HFF-Myc (cell line): Measurements from ENCODE around the gene ASCL5.

ENCODE experiments used
- DNase-seq: peaks from one replicate; pipeline ENCODE4 v3.0.0-alpha.2; 2011; ENCODE audit warnings: low read depth; ENCODE audit errors: extremely low read depth
- H3K4me3 ChIP-seq: replicated peaks from 2 replicates; pipeline ENCODE4 v1.5.1; 2011; ENCODE audit warnings: low read depth, mild to moderate bottlenecking, control low read depth, low read length
- TF ChIP-seq, protein P1 (sequence below): IDR thresholded peaks from 2 replicates; pipeline ENCODE4 v1.5.1; 2012; ENCODE audit warnings: mild to moderate bottlenecking, low read depth, low read length, control low read depth; ENCODE audit errors: missing control alignments

ASCL5 gene, protein sequence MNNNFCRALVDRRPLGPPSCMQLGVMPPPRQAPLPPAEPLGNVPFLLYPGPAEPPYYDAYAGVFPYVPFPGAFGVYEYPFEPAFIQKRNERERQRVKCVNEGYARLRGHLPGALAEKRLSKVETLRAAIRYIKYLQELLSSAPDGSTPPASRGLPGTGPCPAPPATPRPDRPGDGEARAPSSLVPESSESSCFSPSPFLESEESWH

DNA sequence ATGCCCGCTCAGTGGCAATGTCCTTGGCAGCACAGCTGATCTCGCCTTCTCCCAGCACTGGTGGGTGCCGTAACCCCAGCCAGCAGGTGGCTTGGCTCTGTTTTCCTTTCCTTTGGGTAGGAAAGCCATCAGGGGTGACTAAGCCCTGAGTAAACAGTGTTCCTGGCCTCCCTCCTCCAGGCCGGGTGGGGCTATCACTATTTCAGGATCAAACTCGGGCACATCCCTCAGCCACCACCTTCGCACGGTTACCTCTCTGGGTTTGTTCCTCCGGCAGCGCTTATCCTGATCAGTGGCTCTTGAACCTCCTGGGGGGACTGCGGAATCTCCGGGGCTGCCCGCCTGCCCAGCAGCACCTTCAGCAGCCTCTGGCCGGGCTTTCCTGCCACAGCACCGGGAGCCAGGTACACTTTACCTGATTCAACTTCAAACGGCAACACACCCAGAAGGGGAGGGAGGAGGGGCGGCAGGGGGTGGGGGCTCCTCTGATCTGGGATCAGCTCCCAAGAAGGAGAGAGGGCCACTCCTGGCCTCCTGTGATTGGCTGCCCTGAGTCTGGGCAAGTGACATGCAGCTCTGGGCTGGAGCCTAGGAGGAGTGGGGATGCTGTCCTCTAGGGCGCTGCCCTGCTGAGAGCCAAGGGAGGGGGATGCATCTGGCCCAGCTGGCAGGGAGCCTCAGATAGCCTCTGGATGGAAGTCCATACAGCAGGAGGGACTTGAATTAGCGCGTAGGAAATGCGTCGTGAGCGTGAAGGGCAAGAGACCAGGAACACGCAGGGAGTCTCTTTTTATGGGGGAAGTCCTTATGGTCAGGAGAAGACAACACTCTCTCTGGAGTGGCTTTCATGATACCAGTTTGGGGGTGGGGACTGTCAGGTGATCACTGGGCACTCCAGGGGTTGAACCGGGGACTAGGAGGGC lies at the start of gene ASCL5:
Gene ASCL5 (minus strand): TSS at position 353 of the 923 bp plus-strand sequence. CDS start 11,812 bp downstream, outside the sequence.
- DNase-seq: no peak

DNA sequence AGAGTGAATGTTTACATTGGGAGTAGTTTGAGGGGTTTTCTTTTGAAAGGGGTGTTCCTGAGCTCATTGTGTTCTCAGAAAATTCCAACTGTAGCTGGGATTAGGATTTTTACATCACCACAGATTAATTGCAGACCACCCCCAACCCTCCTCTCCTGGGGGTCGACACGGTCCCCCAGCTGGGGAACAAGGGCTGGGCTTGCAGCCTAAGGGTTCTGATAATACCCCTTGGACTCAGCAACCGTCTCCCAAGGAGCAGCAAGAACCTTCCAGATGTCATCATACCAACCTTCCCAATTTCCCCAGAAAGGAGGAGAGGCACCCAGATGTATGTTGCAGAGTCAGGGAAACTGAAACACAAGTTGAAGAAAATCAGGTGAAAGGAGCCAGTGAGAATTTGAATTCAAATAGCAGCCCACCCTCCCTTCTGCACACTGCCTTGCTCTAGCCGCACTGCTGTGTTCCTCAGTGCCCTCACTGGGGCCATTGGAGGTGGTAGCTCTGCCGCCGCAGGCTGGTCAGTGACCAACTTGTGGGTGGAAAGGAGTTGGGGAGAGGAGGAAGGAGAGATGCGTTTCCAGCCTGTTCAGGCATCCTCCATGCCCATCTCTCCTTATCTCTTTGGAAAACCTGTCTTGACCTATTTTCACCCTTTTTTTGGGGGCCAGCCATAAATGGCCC lies 49.0 kb upstream of the ASCL5 start:
- DNase-seq: no peak
- H3K4me3 ChIP-seq: no peak overlapping the region
- TF ChIP-seq, protein P1, sequence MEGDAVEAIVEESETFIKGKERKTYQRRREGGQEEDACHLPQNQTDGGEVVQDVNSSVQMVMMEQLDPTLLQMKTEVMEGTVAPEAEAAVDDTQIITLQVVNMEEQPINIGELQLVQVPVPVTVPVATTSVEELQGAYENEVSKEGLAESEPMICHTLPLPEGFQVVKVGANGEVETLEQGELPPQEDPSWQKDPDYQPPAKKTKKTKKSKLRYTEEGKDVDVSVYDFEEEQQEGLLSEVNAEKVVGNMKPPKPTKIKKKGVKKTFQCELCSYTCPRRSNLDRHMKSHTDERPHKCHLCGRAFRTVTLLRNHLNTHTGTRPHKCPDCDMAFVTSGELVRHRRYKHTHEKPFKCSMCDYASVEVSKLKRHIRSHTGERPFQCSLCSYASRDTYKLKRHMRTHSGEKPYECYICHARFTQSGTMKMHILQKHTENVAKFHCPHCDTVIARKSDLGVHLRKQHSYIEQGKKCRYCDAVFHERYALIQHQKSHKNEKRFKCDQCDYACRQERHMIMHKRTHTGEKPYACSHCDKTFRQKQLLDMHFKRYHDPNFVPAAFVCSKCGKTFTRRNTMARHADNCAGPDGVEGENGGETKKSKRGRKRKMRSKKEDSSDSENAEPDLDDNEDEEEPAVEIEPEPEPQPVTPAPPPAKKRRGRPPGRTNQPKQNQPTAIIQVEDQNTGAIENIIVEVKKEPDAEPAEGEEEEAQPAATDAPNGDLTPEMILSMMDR: no peak

More for the DNA sequence above, at the start of gene ASCL5:
- TF ChIP-seq, protein P1: no peak
- no peak within 1 kb of the TSS for H3K4me3 ChIP-seq

DNA sequence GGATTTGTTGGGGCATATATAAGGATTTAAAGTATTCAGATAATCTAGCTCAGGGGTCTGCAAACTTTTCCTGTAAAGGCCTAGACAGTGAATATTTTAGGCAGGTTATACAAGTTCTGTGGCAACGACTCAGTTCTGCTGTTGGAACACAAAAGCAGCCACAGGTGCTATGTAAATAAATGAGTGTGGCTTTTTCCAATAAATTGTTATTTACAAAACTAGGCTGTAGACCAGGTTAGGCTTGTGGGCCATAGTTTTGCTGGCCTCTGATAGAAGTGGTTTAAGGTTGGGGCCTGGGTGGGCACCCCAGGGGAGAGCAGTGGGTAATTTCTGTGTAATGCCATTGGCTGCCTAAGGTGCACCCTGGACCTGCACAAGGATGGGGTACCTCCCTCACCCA lies 46.8 kb upstream of the ASCL5 start:
- DNase-seq: no peak
- H3K4me3 ChIP-seq: no peak overlapping the region

DNA sequence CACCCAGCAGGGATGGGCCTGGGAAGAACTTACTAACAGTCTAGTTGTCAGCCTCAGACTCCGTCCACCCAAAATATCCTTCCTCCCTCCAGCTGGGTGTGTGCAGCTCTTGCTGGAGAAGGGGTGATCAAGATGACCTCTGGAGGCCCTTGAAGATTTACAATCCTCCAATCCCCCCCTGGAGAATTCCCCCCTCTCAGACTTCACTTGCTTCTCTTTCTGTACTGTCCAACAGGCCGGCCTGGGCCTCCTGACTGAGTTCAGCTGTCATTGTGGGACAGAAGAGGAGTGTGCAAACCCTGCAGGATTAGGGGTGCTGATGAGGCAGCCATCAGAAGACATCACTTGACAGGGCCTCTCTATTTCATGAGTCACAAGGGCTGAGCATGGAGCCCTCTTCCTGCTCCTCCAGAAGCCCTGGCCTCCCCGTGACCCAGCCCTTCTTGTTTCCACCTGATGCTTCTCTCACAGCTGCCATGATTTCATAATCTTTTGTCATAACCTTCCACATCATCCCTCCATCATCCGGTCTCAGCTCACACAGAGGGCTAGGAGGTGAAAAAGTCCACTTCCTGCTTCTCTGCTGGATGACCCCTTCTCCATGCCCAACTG lies 46.1 kb upstream of the ASCL5 start:
- DNase-seq: no peak
- H3K4me3 ChIP-seq: no peak overlapping the region
- TF ChIP-seq, protein P1: no peak

More for the DNA sequence above, 46.8 kb upstream of the ASCL5 start:
- TF ChIP-seq, protein P1: no peak

DNA sequence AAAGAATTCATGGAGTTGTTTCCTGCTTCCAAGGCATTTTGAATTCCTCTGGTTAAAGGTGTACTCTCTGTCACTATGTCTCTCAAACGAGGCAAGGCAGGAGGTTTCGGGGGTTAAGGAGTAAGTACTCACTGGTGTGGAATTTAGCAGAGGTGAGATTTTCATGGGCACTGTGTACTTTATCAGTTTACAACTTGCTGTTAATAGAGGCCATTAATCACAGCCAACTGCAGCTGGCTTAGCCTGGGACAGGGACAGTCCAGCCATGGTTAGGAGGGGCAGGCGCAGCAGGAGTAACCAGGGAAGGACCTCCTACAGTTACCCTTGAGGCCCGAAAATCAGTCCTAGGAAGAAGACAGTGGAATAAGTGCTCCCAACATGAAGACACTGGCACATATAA lies 45.3 kb upstream of the ASCL5 start:
- DNase-seq: no peak
- TF ChIP-seq, protein P1: no peak
- H3K4me3 ChIP-seq: no peak overlapping the region
